Muscle of back (tissue), 11 donors: ENCODE results near the gene NYNRIN. TPM values are rescaled to one million over a fixed set of nuclear protein-coding genes. Genes with fewer than 3 reads are reported as not detected.

ENCODE experiments used
- DNase-seq, 3 donors: peaks; one replicate each; pipeline versions ENCODE4 v3.0.0 to v3.0.0-alpha.2; 2013
- polyA plus RNA-seq, 10 donors: library from polyadenylated mRNA; unstranded; fragments of 120-200 nt; gene quantifications; one replicate each; pipeline ENCODE4 v1.2.1, GENCODE V29; 2013; ENCODE audit not compliant: insufficient read length in 10 of 10

The NYNRIN gene
- polyA plus RNA-seq, 10 donors = 23.9 to 40.6 (median 29.1) TPM

DNA sequence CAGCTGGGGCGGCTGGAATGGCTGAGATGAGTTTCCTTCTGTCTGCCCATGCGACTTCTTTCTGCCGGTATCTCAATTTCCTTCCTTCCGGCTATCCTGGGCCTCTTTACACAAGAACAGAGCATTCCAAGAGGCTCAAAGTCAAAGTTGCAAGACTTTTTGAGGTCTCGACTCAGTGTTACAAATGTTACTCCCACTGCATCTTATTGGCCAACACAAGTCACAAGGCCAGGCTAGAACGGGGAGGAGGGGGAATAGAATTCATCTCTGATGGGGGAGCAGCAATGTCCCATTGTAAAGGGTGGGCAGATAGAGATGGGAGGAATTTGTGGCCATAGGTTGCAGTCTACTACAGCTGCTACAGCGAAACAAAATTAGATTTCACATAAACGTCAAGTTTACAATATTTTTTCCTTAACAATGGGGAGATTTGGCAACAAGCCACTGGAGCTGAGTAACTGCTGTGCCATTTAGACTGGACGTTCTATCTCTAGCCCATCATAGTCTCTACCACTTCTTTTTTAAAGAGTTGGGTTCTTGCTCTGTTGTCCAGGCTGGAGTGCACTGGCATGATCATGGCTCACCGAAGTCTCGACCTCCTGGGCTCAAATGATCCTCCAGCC, 9.5 kb upstream of the NYNRIN start:
- no peak for DNase-seq

DNA sequence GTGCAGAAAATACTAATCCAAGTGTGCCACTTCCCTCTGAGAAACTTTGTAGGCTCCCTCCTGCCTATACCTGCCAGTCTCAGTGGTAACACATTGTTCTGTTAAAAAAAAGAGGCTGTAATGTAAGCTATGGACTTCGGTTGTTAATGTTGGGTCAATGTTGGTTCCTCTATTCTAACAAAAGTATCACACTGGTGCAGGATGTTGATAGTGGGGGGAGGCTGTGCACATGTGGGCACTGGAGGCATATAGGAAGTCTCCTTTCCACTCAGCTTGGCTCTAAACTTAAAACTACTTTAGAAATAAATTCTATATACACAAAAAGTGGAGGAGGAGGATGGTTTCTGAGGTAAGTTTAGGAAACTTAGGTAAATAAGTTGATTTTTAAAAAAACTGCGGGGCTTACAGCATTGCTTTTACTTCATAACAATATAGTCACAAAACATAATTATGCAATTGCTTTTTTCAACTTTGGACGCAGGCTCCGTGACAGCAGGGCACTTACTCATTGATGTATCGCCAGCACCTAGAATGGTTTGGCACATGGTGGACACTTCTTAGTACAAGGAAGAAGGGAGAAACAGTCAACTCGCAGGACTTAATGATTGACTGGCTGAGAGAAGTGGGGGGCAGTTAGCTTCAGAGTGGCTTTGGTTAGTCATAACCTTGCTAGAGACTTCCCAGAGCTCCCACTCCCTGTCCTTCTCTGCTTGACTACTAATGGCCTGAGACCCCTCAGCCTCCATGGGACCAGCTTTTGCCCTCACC, 7.9 kb upstream of the NYNRIN start:
- DNase-seq = no peak

DNA sequence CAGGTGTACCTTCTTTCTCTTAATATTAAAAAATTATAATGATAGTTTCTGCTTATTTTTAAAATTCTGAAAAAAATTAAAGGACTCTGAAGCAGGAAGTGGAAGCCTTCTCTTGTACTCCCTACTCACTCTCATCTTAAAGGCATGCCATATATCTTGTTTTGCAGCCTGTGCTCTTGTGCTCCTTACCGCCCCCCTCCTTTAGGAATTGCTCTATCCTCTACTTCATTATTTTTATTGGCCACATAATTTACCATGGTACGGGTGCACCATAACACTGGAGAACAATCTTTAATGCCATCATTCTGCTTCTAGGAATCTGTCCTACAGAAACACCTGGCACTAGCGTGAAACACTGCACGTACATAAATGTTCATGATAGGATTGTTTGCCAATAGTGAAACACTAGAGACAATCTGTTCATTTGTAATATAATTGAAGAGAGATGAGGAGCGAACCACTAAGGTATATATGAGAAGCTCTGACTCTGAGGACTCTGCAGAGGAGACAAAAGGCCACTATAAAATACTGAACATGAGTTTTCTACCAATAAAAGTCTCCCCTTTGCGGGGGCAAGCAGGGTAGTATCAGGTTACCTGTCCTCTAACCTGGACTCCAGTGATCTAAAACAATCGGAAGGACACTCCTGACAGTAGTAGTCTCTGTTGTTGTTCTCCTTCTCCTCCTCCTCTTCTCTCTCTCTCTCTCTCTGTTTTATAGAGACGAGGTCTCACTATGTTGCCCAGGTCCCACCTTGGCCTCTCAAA, 6.3 kb upstream of the NYNRIN start:
- DNase-seq = no peak

DNA sequence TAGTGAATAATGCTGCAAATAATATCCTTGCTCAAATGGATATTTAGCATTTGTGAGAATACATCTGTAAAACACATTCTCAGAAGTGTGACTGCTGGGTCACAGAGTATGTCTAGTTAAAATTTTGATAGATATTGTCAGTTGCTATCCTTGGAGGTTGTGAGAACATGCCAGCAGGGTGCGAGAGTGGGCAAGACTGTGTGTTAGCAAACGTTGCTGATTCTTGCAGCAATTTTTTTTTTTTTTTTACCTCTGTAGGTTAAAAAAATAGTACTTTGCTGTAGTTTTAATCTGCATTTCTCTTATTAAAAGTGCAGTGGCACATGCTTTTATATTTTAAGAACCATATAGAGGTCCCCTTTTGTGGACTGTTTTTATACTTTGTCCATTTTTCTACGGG, 4.5 kb upstream of the NYNRIN start:
- no peak for DNase-seq

DNA sequence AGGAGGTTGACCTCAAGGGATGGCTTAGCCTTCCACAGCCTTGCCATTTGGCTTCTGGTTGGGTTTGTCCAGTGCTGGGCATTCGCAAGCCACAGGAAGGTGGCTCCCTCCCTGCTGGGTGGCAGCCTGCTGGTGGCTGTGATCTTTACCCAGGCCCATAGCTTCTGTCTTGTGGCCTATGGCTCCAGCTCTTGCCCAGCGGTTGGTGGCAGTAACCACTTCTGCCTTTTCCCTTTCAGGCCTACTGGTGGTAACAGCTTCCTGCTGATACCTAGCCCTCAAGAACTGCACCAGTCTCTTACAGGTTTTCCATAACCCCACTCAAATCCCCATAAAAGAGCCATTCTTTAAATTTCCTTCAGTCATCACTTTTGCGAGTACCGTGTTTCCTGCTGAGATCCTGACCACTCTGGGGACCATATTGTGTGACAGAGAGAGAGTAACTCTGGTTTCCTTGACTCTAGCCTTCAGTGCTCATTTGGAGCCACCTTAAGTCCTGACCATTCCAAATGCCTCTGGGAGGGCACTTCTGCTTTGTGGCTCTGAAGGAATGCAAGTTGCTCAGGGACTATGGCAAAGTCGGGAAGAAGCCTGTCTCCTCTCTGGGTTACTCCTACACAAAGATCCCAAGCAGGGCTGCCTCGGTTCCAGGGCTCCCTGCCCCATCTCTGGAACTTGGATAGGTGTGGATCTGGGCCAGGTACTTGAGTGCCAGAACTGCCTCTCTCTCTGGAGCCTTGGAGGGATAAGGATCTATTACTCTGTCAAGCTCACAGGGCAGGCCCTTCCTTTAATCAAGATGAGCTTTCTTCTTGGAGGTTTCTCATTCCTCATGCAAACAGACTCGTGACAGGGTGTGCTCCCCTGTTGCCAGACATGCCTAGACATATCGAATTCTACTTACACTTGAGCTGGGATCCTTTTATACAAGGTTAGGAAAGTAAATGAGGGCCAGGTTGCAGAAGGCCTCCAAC, 2.9 kb upstream of the NYNRIN start:
- no peak for DNase-seq

DNA sequence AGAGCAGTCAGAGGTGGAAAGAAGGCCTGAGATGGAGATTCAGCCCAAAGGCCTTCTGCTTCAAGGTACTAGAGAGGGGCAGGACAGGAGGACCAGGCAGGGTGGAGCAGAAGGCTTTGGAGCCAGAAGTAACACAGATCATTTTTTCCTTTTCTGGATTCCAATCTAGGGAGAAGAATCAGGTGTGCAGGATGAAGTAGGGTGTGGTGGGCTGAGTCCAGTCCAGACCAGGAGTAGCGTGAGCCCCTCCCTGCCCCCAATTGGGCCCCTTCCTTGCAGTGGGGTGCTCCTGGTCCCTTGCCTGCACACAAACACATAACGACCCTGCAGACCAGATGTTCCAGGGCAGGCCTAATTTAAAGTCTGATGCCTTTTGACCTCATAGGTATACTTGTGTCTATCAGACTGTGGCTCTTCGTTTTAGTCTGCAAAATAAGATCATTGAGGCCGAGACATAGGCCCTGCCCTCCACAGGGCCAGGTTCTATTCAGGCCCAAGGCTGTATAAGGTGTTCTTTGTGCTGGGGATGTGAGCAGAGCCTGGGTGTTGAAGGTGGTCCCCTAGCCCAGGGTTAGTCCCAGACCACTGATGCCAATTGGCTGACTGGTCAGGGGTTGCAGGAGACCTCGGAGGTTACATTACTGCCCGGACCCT, 1.0 kb upstream of the NYNRIN start:
- DNase-seq = no peak

DNA sequence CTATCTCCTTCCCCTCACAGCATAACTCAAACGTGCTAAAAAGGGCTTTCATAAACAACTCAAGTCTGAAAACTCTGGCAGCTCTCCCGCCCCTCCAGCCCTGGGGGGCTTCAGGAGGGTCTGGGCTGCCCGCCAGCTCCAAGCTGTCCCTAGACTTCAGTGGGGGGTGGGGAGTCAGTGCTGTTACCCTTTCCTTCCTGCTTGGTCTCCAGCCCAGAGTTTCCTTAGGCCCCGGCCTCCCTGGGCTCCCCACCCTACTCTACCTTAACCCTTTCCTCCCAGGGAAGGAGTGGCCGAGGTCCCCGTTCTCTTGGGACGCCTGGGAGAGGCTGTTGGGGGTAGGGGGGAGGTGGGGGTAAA, 530 bp upstream of the NYNRIN start:
- DNase-seq = peak; percentile 25 to 87 (median 68)

DNA sequence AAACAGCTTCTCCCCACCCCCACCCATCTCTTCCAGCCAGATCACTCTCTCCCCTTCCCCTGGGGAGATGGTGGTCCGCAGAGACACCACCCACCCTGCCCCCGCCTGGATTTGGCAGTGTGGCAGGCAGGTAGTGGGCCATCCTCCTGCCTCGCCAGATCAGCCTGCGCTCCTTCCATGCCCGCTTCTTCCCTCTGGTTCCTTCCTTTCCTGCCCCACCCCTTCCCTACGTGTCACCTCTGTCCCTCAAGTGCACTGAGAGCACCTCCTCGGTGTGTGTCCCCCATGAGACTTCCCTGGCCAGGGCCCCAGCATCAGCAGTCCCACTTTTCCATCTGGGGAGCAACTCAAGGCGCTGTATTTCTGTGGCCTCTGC, 632 bp downstream of the NYNRIN start:
- DNase-seq = no peak

DNA sequence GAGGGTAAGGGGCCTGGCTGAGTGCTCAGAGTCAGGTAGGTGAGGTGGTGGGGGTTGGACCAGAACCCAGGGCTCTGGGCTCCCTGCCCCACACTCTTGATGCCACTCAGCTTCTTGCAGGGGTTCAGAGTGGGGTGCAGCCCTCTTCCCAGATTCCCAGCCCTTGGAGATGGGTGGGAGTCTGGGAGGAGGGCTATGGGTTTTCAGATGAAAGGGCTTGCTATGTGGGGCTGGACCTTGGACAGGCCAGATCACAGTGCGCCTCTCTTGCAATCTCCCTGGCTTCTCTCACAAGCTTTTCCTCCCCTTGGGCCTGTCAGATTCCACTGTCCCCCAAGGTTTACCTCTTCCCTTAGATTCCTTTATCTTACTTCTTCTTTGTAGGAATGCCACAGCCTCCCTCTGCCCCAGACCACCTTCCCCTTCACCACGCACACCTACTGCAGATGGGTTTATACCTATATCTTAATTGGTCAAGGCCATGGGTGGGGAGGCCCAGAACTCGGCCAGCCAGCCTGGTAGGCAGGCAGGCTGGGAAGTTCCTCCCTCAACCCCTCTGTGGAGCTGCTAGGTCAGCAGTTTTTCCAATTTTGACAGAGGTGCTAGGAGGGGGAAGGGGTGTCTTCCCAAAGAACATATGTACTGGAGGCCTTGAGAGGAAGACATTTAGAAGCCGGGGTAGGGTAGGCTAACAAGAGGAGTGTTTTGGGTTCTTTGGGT, 1.4 kb downstream of the NYNRIN start:
- no peak for DNase-seq

DNA sequence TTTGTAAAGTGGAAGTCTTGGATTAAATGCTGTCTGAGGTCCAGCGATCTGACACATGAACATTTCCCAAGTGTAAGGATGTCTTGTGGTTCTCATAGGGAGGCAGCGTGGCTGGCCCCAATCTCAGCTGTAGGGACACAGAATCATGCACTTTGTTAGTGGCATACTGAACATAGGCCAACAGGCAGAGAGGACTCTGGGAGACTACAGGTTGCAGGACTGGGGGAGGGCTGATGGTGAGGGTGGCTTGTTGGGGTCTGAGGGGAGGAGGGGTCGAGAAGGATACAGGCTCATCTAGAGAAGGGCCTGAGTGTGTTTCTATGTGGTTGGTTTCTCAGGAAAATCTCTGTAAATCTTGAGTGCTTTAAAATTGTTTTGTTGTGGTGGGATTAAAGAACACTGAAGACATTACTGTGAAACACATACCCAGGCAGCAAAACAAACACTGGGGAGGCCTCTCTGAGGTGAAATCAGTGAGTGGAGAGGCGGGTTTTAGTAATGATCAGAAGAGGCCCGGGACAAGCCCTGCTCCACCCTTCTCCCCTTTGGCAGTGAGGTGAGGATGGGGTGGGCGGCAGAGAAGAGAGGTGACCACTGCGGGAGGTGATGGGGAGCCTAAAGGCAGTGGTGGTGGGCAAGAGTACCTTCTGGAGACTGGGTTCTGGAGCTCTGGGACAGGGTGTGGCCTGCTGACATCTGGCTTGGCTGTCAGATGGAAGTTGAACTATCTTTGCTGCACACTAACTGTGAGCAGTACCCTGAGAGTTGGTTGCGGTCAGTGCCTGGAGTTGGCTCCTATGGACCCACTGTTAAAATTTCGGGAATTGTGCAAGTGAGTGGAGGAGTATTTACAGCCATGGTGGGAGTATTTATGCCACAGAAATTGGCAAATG, 3.3 kb downstream of the NYNRIN start:
- peak in 1 of 3 donors; percentile 20 for DNase-seq

DNA sequence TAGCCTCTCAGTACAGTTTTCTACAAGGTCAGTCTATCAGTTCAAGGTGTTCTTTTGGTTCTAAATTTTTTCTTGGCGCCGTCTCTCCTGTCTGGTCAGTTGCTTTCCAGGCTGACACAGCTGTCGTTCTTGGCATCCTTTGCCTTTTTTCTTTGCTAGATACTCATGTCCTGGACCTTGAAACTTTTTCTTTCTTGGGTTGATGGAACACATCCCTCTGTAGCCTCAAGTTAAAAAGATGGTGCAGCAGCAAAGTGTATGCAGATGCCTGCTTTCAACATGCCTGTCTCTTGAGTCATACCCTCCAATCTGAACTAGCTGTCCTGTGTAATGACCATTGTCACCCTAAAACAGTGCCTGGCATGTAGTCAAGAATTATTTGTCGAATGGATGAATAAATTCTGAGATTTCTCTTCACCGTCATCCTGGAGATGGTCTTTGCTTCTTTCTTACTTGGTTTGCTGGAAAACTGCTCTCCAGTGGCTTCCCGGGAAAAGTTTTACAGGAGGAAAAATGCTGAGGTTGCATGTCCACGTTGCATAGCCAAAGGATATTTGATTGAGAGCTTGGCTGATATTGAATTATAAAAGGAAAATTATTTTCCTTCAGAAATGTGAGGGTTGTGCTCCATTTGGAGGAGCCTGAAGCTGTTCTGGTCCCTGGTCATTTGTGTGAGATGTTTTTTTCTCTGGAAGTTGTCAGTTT, 4.6 kb downstream of the NYNRIN start:
- DNase-seq = peak; percentile 27 to 81 (median 68)

DNA sequence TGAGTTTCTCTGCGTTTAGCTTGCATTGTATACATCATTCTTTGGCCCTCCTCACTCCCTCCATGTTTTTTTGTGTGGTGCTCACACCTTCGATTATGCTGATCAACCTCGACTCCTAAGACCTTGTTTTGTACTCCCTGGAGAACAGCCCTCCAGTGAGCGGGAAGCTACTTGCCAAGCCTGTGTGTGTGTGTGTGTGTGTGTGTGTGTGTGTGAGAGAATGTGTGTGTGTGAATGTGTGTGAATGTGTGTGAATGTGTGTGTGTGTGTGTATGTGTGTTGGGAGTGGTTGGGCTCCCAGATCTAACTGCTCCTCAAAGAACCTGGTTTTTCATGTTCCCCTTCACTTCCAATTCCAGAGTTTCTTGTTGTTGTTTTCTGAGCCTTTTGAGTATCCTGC, 6.0 kb downstream of the NYNRIN start:
- no peak for DNase-seq

DNA sequence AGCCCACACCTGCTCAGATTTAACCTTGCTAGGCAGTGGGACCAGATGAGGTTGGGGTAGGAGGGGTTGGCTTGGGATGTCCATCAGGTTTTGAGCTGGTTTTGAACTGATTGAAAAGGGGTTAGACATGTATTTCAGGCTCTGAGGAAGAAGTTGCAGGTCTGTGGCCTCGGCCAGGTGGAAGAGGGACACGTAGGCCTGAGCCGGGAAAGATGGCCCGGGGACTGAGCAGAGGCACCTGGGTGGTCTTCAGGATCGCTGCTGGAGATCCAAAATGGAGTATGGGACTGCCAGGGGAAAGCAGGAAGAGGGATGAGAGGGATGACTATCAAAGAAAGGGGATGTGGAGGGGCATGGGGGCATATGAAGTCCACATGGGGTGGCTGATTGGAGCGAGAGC, 7.6 kb downstream of the NYNRIN start:
- DNase-seq = no peak

DNA sequence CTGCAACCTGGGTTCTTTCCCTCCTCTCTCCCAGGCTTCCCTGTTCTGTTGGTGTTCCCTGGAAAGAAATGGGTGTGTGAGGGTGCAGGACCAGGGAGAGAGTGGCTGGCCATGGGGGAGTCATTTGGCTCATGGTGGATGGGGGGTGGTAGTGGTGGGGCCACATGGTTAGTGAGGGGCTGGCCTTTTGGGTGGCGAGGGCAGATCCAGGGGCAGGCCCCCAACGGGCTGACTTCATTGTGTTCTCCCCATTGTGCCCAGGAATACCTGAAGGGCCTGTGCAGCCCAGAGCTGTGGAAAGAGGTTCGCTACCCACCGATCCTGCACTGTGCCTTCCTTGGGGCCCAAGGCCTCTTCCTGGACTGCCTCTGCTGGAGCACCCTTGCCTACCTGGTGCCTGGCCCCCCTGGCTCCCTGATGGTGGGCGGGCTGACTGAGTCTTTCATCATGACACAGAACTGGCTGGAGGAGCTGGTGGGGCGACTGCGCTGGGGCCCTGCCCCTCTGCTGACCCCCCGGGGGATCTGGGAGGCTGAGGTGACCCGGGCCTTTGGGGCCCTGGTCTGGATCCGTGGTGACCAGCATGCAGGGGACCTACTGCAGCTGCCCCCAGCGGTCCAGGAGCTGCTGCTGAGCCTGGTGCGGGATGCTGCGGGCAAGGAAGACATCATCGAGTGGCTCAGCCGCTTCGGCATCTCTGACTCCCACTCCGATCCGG, 9.0 kb downstream of the NYNRIN start:
- no peak for DNase-seq

DNA sequence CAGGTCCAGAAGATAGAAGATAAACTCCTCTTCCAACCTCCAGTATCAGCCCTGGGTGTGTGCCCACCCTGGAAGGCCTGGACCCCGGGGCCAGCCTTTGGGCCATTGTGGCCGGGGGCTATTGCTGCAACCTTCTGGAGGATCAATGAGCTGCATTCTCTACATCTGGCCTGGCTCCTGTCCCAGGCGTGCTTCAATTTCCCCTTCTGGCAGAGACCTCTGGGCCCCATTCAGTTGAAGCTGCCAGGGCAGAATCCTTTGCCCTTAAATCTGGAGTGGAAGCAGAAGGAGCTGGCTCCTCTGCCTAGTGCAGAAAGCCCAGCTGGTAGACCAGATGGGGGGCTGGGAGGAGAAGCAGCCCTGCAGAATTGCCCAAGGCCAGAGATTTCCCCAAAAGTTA, 10.0 kb downstream of the NYNRIN start:
- DNase-seq = peak in 1 of 3 donors; percentile 49

DNA sequence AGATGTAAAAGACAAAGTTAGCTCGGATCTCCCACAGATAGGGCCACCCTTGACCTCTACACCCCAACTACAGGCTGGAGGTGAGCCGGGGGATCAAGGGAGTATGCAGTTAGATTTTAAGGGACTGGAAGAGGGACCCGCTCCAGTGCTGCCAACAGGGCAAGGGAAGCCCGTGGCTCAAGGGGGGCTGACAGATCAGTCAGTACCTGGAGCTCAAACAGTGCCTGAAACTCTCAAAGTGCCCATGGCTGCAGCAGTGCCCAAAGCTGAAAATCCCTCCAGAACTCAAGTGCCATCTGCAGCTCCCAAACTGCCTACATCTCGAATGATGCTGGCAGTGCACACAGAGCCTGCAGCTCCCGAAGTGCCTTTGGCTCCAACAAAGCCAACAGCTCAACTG, 10.4 kb downstream of the NYNRIN start:
- DNase-seq = no peak

DNA sequence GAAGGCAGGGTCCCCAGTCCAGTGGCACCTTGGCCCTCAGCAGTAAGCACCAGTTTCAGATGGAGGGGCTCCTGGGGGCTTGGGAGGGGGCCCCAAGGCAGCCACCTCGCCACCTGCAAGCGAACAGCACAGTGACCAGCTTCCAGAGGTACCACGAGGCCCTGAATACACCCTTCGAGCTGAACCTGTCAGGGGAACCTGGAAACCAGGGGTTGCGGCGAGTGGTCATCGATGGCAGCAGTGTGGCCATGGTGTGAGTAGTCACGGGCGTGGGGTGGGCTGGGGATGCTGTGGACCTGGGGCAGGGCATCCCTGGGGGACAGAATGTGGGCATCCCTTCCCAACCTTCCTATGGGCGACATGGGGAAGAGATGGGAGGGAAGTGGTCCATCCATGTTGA, 11.2 kb downstream of the NYNRIN start:
- no peak for DNase-seq
